ENCODE results near the gene CCDC66.
"Not testable (repeated sequence)": the region's sequence is repeated elsewhere in the genome, so short reads cannot be mapped to it uniquely, and the experiment has no call there.

CCDC66 gene

DNA sequence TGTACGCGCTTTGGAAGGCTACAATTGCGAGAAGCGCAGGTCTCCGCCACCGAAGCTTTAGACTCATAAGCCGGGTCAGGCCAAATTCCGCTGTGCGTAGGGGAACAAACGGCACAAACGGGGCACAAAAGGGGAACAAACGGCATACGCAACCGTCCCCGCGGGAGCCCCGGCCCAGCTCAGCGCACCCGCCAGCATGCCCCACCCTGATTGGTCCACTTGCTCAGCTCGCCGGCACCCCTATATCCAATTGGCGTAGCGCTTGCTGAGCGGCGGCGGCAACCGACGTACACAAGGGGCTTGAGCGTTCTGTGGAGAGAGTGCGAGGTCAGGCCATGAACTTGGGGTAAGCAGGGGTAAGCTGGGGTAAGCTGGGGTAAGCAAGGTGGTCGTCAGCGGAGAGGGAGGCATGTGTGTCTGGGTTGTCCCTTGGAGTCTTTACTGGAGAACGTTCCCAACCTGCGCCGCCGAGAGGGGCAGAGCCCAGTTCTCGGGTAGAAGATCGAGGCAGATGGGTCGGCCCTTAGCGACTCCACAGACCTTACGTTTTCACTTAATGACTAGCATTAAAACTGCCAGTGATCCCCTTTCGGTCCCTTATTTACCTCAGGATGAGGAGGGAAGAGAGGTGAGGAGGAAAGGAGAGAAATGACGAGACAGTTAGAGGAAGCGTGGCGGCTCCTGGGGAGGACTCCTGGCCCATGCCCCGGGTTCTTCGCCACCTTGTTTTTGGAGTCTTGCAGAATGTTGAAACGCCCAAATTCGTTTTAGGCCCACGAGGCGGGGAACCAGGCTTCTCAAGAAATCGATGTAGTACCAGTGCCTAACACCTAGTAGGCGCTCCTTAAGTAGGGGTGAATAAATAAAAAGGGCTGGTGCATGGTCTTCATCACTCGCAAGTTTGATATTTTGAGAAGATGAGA is at the start of gene CCDC66:
Gene CCDC66, plus strand, starts transcription at position 268 of the 923 bp plus-strand sequence. Its CDS starts 68 bp downstream, at position 336.
- peak; percentile 97 for DNase-seq (ENCODE audit: low spot score)

DNA sequence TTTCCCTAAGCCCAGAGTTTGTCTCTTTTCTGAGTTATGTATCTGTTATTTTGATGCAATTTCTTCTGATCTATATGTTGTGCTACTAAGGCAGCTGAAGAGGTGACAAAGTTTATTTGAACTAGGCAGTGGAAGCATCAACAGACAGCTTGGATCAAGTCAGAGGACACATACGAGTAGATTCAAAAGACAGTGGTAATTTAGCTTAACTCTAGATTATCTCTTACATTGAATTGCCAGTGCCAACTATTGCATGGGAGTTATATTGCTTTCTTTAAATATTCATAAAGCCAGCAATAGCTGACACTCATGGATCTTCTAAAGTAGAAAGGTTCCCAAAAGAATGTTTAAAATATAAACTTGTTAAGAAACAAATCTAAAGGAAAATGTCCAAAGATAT is 37.3 kb upstream of the CCDC66 start:
- DNase-seq (ENCODE audit: low spot score) = no peak

DNA sequence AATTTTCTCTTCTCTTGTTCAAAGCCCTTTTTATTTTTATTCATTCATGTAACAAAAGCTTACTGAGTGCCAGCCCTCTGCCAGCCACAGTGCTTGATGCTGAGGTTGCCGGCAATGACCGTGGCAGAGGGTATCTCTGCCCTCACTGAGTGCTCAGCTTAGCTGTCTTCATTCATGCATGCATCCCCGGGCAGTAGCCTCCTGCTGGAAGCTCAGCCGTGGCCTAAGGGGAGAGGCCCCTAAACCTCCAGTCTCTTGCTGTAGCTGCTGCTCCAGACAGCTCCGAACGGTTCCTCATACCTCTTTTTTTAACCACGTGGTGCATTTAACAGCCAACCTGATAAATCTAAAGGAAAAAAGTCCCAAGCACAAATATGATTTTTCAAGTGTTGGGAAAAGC is 34.6 kb upstream of the CCDC66 start:
- no peak for DNase-seq (ENCODE audit: low spot score)

DNA sequence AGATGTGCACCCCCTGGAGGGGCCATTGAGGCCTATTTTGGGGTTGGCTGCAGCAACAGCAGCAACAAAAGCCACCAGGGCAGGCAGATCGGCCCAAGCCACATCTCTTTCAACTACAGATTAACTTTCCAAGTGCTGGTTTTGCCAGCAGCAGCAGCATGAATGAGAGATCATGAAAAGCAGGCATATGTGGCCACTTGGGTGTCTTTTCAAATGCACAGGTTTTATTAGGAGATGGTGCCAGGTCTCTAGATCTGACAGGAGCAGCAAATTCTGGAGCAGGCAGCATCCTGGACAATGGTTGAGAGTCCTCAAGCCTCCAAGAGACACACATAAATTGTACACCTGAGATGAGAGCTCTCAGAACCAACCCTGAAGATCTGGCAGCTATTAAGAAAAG is 31.7 kb upstream of the CCDC66 start:
- DNase-seq (ENCODE audit: low spot score) = no peak

DNA sequence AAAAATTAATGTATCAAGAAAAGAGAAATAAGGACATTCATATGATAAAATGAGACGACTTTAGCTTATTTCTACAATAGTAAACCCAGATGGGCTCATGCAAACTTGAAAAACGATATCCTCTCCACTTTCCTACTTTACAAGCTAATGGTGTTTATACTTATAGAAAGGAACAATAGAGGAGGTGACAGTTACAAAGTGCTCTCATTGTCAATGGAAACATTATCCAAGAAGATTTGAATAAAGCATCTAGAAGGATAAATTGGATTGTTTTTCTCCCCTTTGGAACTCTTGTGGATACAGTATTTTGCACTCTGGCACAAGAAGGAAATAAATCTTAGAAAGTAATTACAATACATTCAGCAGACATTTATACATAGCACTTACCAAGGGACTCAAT is 20.2 kb upstream of the CCDC66 start:
- DNase-seq (ENCODE audit: low spot score) = no peak

DNA sequence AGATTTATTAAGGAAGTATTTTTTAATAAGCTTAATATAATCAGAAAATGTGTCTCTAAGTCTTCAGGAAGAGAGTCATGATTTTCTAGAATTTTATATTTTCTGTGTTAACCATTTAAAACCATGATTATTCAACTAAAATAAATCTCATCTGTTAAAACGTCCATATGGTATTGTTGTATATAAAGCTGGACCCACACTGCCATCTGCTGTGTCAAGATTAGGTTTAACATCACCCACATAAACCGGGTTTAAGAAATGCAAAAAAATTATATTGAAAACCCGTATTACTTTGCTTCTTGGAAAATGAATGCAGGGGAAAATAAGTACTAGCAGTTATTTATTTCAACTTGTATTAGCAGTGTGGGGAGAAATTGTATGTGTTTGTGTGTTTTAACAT is 9.5 kb upstream of the CCDC66 start:
- DNase-seq (ENCODE audit: low spot score) = no peak

DNA sequence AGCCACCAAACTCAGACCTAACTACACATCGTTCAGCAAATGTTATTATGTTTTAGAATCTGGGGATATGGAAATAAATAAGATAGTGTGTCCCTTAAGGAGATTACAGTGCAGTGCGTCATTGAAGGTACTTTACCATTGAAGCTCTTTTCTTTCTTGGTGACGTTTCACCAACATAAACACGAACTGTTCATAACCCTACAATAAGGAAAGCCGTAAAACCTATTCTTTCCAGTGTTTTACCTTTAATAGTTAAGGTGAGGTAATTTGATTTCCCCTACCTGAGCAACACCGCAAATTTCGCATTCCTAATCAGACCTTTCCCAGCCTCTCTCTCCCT is 826 bp downstream of the CCDC66 start:
- no peak for DNase-seq (ENCODE audit: low spot score)

DNA sequence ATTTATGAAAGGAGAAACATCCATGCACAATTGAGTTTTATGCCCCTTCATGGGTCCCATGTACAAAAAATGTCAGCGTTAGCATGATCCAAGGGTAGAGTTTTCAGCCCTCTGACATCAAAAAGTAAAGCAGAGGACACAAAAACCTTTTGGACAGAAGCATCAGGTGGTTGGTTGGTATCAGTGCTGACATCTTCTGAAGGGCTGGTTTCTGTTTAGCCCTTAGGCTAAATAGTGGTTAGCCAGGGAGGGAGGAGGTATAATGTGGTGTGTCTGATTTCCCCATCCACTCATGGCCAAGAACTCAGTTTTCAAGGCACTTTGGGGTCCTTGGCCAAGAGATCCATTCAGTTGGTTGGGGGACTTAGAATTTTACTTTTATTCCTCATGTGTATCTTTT is 16.5 kb downstream of the CCDC66 start:
- no peak for DNase-seq (ENCODE audit: low spot score)

DNA sequence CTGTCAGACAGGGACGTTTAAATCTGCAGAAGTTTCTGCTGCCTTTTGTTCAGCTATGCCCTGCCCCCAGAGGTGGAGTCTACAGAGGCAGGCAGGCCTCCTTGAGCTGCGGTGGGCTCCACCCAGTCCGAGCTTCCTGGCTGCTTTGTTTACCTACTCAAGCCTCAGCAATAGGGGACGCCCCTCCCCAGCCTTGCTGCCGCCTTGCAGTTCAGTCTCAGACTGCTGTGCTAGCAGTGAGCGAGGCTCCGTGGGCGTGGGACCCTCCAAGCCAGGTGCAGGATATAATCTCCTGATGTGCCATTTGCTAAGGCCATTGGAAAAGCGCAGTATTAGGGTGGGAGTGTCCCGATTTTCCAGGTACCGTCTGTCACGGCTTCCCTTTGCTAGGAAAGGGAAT is 25.0 kb downstream of the CCDC66 start:
- not testable (repeated sequence) for DNase-seq (ENCODE audit: low spot score)

DNA sequence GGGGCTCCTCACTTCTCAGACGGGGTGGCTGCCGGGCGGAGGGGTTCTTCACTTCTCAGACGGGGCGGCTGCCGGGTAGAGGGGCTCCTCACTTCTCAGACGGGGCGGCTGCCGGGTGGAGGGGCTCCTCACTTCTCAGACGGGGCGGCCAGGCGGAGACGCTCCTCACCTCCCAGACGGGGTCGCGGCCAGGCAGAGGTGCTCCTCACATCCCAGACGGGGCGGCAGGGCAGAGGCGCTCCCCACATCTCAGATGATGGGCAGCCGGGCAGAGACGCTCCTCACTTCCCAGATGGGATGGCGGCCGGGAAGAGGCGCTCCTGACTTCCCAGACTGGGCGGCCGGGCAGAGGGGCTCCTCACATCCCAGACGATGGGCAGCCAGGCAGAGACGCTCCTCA is 27.3 kb downstream of the CCDC66 start:
- not testable (repeated sequence) for DNase-seq (ENCODE audit: low spot score)

DNA sequence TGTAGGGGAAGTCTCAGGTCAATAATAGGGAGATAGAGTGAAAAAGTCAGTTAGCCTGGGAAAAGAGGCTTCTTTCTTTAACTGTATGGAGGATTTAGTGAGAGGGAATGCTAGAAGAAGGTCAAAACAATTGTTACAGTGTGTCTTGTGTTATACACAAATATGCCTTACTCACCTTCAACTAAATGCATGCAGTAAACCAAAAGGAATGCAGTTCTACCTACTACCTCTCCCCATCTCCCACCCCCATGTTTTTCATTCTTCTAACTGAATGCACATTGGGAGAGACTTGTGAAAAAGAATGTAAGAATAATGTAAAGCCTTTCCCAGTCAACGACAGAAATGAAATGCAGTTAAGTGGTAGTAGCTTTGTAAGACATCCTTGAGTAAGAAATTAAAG is 33.8 kb downstream of the CCDC66 start:
- DNase-seq (ENCODE audit: low spot score) = no peak

DNA sequence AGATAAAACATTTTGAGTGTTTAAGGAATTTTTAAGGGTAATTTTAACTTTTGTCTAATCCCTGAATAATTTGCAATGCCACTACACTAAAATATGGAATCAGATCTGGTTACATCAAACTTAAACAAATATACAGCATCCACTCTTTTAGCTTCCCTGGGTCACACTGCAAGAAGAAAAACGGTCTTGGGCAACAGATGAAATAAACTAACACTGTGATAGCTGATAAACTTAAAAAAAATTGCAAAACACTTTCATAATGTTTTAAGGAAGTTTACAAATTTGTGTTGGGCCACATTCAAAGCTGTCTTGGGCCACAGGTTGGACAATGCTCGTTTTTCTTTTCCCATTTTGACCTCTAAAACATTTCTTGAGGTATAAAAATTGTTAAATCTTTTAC is 34.3 kb downstream of the CCDC66 start:
- DNase-seq (ENCODE audit: low spot score) = no peak

DNA sequence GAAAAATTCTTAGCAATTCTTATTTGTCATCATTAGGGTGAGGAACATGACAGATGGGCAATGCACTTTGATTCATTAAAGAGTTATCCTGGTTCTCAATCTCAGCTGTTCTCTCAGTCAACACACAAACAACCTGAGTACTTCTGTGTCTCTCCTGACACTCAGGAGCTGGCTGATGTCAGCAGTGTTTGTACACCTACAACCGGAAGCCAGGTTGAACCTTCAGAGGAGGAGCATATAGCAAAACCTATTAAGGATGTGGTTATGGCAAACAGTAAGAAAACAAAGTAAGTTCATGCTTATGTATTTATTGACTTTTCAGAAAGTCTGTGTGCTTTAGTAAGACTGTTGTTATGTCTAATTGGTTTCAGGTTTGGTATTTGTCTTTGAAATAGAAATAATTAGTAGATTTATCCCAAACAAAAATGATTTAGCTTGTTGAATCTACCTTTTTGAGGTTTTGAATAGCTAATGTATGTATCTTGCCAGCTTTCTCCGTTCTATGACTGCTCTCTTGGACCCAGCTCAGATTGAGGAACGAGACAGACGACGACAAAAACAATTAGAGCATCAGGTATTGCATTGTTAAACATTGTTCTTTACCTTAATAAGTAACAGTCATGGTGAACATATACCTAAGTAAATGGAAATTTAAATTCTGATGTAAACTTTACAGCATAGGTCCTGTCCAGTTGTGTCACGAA is 36.6 kb downstream of the CCDC66 start:
- DNase-seq (ENCODE audit: low spot score) = no peak

DNA sequence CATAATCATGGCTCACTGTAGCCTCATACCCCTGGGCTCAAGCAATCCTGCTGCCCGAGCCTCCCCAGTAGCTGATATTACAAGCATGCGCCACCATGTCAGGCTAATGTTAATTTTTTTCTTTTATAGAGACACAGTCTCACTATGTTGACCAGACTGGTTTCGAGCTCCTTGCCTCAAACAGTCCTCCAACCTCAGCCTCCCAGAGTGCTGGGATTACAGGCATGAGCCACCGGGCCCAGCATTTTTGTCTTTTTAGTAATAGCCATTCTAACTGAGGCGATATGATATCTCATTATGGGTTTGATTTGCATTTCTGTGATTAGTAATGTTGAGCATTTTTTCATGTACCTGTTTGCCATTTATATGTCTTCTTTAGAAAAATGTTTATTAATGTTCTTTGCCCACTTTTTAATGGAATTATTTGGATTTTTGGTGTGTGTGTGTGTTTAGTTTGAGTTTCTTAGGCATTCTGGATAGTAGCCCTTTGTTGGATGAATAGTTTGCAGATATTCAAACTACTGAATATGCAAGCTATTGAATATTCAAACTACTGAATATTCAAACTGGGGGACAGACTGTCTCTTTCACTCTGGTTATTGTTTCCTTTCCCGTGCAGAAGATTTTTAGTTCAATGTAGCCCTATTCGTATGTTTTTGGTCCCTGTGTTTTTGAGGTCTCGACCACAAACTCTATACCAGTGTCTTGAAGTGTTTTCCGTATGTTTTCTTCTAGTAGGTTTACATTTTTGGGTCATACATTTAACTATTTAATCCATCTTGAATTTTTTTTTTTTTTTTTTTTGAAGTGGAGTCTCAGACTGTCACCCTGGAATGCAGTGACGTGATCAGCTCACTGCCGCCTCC is 39.2 kb downstream of the CCDC66 start:
- no peak for DNase-seq (ENCODE audit: low spot score)

DNA sequence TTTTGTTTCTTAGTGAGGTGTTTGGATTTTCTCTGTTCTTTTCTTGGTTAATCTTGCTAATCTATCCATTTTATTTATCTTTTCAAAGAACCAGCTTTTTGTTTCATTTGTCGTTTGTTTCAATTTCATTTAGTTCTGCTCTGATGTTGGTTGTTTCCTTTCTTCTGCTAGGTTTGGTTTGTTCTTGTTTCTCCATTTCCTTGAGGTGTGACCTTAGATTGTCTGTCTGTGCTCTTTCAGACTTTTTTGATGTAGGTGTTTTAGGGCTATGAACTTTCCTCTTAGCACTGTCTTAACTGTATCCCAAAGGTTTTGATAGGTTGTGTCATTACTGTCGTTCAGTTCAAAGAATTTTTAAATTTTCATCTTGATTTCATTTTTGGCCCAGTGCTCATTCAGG is 51.5 kb downstream of the CCDC66 start:
- not testable (repeated sequence) for DNase-seq (ENCODE audit: low spot score)

DNA sequence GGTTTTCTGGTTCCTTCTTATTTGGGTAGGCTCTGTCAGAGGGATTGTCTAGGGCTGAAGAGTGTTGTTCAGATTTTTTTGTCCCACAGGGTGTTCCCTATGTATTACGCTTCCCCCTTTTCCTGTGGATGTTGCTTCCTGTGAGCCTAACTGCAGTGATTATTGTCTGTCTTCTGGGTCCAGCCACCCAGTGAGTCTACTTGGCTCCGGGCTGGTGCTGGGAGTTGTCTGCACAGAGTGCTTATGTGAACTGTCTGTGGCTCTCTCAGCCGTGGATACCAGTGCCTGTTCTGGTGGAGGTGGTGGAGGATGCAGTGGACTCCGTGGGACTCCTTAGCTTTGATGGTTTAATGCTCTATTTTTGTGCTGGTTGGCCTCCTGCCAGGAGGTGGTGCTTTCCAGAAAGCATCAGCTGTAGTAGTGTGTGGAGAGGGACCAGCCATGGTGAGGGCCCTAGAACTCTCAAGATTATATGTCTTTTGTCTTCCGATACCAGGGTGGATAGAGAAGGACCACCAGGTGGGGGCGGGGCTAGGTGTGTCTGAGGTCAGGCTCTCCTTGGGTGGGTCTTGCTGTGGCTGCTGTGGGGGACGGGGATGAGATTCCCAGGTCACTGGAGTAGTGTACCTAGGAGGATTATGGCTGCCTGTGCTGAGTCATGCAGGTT is 53.8 kb downstream of the CCDC66 start:
- no peak for DNase-seq (ENCODE audit: low spot score)

DNA sequence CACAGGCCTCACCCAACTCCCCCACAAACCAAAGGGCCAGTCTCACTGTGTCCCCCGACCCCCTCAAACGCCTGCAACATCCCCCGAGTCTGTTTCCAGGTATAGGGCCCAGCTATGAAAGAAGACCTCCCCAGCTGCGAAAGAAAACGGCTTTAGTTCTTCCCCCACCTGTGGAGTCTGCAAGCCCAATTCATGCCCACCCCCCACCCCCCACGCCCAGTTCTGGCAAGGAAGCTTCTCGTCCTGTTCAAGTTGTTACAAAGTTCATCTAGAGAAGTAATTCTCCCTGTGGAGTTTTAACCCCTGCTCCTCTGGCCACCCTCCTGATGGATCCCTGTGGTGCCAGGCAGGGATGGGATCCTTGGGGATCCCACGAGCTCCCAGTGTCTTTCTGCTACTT is 54.4 kb downstream of the CCDC66 start:
- no peak for DNase-seq (ENCODE audit: low spot score)

DNA sequence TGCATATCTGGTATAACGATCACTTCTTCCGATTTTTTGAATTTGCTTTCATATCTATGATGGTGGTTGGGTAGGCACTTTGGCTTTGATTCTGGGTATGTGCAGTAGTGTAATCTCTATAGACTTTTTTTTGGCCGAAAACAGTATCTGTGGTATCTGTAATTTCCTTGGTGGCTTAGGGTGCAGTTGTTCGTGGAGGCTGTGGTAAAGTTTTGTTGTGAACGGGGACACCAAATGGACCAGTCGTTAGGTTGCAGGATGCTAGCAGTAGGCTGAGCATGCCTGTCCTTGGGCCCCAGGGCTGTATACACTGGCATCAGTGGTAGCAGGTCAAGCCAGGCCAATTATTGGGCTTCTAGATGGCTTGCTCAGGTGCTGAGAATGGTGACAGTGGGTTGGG is 55.2 kb downstream of the CCDC66 start:
- no peak for DNase-seq (ENCODE audit: low spot score)

DNA sequence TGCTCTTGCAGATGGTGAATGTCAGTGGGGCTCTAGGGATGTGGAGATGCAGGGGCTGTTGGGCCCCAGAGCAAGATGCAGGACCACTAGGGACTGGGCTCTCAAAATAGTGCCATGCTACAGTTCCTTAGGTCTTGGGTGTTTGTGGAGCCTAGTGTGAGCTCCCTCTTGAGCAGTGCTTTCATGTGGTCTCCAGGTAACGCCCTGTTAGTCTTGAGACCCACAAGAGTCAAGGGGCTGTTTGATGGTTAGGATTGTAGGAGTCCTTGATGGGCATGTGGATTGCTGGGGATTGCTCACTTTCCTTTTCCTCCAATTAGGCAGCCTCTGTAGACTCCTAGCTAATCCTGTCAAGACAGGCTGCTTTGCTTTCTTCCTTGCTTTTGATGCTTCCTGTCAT is 56.0 kb downstream of the CCDC66 start:
- DNase-seq (ENCODE audit: low spot score) = no peak

DNA sequence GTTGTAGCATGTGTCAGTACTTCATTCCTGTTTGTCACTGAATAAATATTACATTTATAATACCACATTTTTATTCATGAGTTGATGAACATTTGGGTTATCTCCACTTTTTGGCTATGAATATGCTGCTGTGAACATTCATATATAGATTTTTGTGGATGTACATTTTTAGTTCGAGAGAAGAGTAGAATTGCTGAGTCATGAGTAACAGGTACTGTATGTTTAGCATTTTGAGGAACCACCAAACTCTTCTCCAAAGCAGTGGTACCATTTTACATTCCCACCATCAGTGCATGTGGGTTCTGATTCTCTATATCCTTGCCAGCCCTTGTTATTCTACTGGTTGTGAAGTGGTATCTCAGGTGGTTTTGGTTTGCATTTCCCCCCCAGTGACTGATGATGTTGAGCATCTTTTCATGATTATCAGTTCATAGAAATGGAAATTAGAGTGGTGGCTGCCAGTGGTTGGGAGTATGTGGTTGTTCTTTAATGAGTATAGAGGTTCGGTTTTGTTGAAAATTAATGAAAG is 59.6 kb downstream of the CCDC66 start:
- DNase-seq (ENCODE audit: low spot score) = no peak

DNA sequence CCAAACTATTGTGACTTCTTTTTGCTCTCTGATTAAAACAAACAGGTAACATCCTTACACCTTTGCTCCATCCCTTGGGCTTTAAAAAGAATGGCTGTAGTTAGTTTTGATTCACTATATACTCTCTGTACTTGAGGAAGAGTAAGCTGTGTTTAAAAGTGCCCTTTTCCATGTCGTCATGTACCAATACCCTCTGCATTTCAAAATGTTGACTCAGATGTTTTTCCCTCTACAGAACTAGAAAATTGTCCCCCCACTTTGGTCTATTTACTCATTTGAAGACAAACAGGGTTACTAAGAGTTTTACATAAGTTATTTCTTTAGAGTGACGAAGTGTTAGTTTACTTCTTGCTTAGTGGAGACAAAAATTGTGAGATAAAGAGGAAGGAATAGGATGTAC is 63.4 kb downstream of the CCDC66 start:
- no peak for DNase-seq (ENCODE audit: low spot score)

DNA sequence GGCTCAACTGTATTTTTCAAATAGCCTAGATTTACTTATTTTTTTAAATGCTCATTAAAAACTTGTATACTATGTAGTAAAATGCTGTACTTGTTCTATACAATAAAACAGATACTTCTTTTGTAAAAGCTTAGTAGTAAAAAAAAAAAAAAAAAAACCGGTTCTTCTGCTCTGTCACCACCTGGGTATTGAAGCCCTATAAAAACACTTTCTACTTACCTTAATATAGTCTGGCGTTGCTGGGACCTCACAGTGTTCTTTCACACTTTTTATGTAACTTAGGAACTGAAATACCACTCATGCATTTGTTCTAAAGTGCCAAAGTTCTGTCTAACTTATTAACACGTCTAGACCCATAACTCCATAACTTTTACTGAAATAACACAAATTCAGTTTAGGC is 64.7 kb downstream of the CCDC66 start:
- no peak for DNase-seq (ENCODE audit: low spot score)

All from hepatic stellate cell (primary cell).